ENCODE measurements around the gene NEU2. TPM values are rescaled to one million over a fixed set of nuclear protein-coding genes. Genes with fewer than 3 reads are reported as not detected.
A peak's percentile ranks its signal among the peaks of the same experiment; 100 is the strongest.

NEU2 gene
- total and polyA plus RNA-seq, 10 donors, result not detected

GRCh38 chr2:233020454-233020853, 12.0 kb upstream of the NEU2 start:
- no peaks in the 10 kb centered on the region for H3K4me1 ChIP-seq
- DNase-seq, result peak; percentile 15
- no peaks in the 10 kb centered on the region for H3K27me3 ChIP-seq (replicated peaks in 1 of 7)
- H3K9me3 ChIP-seq, result peaks cover 0 to 14% (median 0%) of the 10 kb centered on the region in 8 donors
- WGBS, 5 donors, result 74 to 93% (median 88%) methylated on average over 2 of the region's 2 CpGs
- no peak overlapping the region for H3K27ac ChIP-seq
- intact Hi-C loops (cut with DNase I; ENCODE audit: low total_unique reads), result no loop called here
- no peak overlapping the region for H3K4me3 ChIP-seq
- no peaks in the 10 kb centered on the region for H3K36me3 ChIP-seq
- TF ChIP-seq, protein P1, sequence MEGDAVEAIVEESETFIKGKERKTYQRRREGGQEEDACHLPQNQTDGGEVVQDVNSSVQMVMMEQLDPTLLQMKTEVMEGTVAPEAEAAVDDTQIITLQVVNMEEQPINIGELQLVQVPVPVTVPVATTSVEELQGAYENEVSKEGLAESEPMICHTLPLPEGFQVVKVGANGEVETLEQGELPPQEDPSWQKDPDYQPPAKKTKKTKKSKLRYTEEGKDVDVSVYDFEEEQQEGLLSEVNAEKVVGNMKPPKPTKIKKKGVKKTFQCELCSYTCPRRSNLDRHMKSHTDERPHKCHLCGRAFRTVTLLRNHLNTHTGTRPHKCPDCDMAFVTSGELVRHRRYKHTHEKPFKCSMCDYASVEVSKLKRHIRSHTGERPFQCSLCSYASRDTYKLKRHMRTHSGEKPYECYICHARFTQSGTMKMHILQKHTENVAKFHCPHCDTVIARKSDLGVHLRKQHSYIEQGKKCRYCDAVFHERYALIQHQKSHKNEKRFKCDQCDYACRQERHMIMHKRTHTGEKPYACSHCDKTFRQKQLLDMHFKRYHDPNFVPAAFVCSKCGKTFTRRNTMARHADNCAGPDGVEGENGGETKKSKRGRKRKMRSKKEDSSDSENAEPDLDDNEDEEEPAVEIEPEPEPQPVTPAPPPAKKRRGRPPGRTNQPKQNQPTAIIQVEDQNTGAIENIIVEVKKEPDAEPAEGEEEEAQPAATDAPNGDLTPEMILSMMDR (IDR thresholded peaks at IDR 0.05 in 8 of 11, conservative IDR thresholded peaks at IDR 0.05 in 3 of 11), result no peak
- no peak for TF ChIP-seq POLR2AphosphoS5 (IDR thresholded peaks at IDR 0.05)

GRCh38 chr2:233021771-233022170, 10.7 kb upstream of the NEU2 start:
- Histone ChIP-seq H3K36me3 (no peaks in the 10 kb centered on the region), H3K27me3 (replicated peaks in 1 of 7) (no peaks in the 10 kb centered on the region), H3K27ac (no peak overlapping the region), H3K4me3 (no peak overlapping the region), H3K9me3 (peaks cover 0 to 14% (median 0%) of the 10 kb centered on the region in 8 donors), H3K4me1 (no peaks in the 10 kb centered on the region)
- 72 to 89% (median 81%) methylated on average over 7 to 8 of the region's 8 CpGs for WGBS, 5 donors
- TF ChIP-seq, protein P1 (IDR thresholded peaks at IDR 0.05 in 8 of 11, conservative IDR thresholded peaks at IDR 0.05 in 3 of 11), result no peak
- TF ChIP-seq POLR2A (IDR thresholded peaks at IDR 0.05) (no peak), POLR2AphosphoS5 (IDR thresholded peaks at IDR 0.05) (no peak)
- intact Hi-C loops (cut with DNase I; ENCODE audit: low total_unique reads), result no loop called here
- DNase-seq, result peak; percentile 37

GRCh38 chr2:233022561-233022960, 9.9 kb upstream of the NEU2 start:
- H3K36me3 ChIP-seq, result no peaks in the 10 kb centered on the region
- 86 to 94% (median 91%) methylated on average over 7 to 8 of the region's 8 CpGs for WGBS, 5 donors
- TF ChIP-seq, protein P1 (IDR thresholded peaks at IDR 0.05 in 8 of 11, conservative IDR thresholded peaks at IDR 0.05 in 3 of 11), result no peak
- TF ChIP-seq POLR2AphosphoS5 (IDR thresholded peaks at IDR 0.05) (no peak), POLR2A (IDR thresholded peaks at IDR 0.05) (no peak)
- no peaks in the 10 kb centered on the region for H3K4me1 ChIP-seq
- no peaks in the 10 kb centered on the region for H3K27me3 ChIP-seq (replicated peaks in 1 of 7)
- H3K27ac ChIP-seq, result no peak overlapping the region
- H3K9me3 ChIP-seq, result peaks cover 0 to 10% (median 0%) of the 10 kb centered on the region in 8 donors
- H3K4me3 ChIP-seq, result no peak overlapping the region
- intact Hi-C loops (cut with DNase I; ENCODE audit: low total_unique reads), result no loop called here
- peak; percentile 29 for DNase-seq

DNA sequence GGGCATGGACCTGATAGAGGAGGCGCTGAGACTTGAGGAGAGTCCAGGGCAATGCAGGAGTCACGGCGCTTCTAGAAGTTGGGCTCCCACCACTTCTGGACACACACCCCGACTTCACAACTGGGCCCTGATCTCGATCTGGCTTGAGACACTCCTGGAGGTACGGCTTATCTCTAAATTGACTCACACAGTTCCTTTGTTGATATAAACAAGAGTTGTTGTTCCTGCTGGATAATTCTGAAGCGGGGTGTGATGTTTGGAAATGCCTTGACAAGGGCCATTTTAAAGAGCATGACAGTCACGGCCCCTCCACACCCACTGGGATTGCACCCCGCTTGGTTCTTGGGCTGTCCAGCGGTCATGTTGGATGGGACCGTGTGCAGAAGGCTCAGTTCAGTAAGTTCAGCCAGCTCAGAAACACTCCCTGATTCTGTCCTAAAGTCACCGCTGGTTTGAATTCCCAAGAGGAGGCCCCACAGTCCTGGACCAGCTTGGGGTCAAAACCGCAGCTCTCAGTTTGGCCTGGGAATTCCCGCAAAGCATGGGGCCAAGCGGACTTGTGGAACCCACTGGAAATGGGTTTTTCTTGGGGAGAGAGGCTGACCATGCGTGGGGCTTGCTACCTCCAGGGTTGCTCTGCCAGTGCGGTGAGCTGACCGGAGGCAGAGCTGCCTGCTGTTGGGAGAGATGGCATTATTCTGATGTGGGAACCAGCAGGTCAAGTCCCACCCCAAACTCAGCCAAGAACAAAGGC, 9.3 kb upstream of the NEU2 start:
- no peak for TF ChIP-seq POLR2A (IDR thresholded peaks at IDR 0.05)
- Histone ChIP-seq H3K9me3 (peaks cover 0 to 4% (median 0%) of the 10 kb centered on the region in 8 donors), H3K27me3 (replicated peaks in 1 of 7) (no peaks in the 10 kb centered on the region), H3K4me3 (no peak overlapping the region), H3K27ac (no peak overlapping the region), H3K36me3 (no peaks in the 10 kb centered on the region), H3K4me1 (no peaks in the 10 kb centered on the region)
- 91 to 96% (median 94%) methylated on average over 14 to 18 of the region's 18 CpGs for WGBS, 5 donors
- DNase-seq, result peak; percentile 24
- intact Hi-C loops (cut with DNase I; ENCODE audit: low total_unique reads), result no loop called here

All from spleen (tissue), 11 donors.